Neuronal stem cell (in vitro differentiated cells): ENCODE results near the gene PAX2.
A peak's percentile ranks its signal among the peaks of the same experiment; 100 is the strongest.

ENCODE experiments used
- DNase-seq: peaks from one replicate; pipeline ENCODE4 v3.0.0-alpha.2; 2013; ENCODE audit warnings: low spot score
- H2AFZ ChIP-seq: one replicate; pipeline ENCODE4 v1.6.1; 2013; ENCODE audit warnings: mild to moderate bottlenecking, low read length, inconsistent platforms
- H2AK5ac ChIP-seq: 2 replicates; pipeline ENCODE4 v1.6.1; 2013; ENCODE audit warnings: low read depth, mild to moderate bottlenecking, inconsistent platforms, low read length, moderate library complexity, mixed read lengths
- H2BK120ac ChIP-seq: 2 replicates; pipeline ENCODE4 v1.6.1; 2013; ENCODE audit warnings: low read depth, mild to moderate bottlenecking, inconsistent platforms, low read length, moderate library complexity, mixed read lengths
- H2BK12ac ChIP-seq: one replicate; pipeline ENCODE4 v1.6.1; 2013; ENCODE audit warnings: low read length, inconsistent platforms
- H2BK15ac ChIP-seq: 2 replicates; pipeline ENCODE4 v1.6.1; 2013; ENCODE audit warnings: mild to moderate bottlenecking, low read length, inconsistent platforms, mixed read lengths
- H2BK5ac ChIP-seq: one replicate; pipeline ENCODE4 v1.6.1; 2013; ENCODE audit warnings: inconsistent platforms, mild to moderate bottlenecking, low read length, moderate library complexity
- H3K14ac ChIP-seq: one replicate; pipeline ENCODE4 v1.6.1; 2013; ENCODE audit warnings: low read length, inconsistent platforms
- H3K18ac ChIP-seq: 2 replicates; pipeline ENCODE4 v1.6.1; 2013; ENCODE audit warnings: low read length, inconsistent platforms
- H3K23ac ChIP-seq: 2 replicates; pipeline ENCODE4 v1.6.1; 2013; ENCODE audit warnings: low read depth, mild to moderate bottlenecking, mixed read lengths, low read length, inconsistent platforms; ENCODE audit not compliant: poor library complexity
- H3K27ac ChIP-seq: replicated peaks from 3 replicates; pipeline ENCODE4 v1.5.1; 2013; ENCODE audit warnings: low read length, inconsistent platforms
- H3K27me3 ChIP-seq, 3 experiments: 2 replicates each; pipeline ENCODE4 v1.6.1; 2013; ENCODE audit warnings: low read length in 3 of 3, mild to moderate bottlenecking in 2 of 3, inconsistent platforms in 1 of 3, low read depth in 1 of 3, mixed read lengths in 1 of 3, moderate library complexity in 1 of 3; ENCODE audit not compliant: control insufficient read depth in 3 of 3, insufficient read depth in 3 of 3
- H3K36me3 ChIP-seq, 2 donors: replicated peaks in 1 of 2; 2 replicates each; pipeline ENCODE4 v1.6.1; 2013; ENCODE audit warnings: low read length in 2 of 2; ENCODE audit not compliant: control insufficient read depth in 2 of 2, insufficient read depth in 2 of 2
- H3K4ac ChIP-seq: 2 replicates; pipeline ENCODE4 v1.6.1; 2013; ENCODE audit warnings: inconsistent platforms, mild to moderate bottlenecking, low read length, moderate library complexity
- H3K4me1 ChIP-seq, 2 donors: 1 replicate in 1 of 2; 2 replicates in 1 of 2; pipeline ENCODE4 v1.6.1; 2013; ENCODE audit warnings: low read length in 2 of 2, low read depth in 1 of 2; ENCODE audit not compliant: control insufficient read depth in 2 of 2, insufficient read depth in 1 of 2
- H3K4me2 ChIP-seq: one replicate; pipeline ENCODE4 v1.6.1; 2013; ENCODE audit warnings: mild to moderate bottlenecking, low read length, inconsistent platforms; ENCODE audit not compliant: insufficient read depth, poor library complexity, severe bottlenecking
- H3K4me3 ChIP-seq, 2 donors: 2 replicates each; pipeline ENCODE4 v1.5.1; 2013; ENCODE audit warnings: low read length in 2 of 2, mild to moderate bottlenecking in 2 of 2, inconsistent platforms in 1 of 2, moderate library complexity in 1 of 2
- H3K79me1 ChIP-seq: one replicate; pipeline ENCODE4 v1.6.1; 2013; ENCODE audit warnings: low read depth, mild to moderate bottlenecking, inconsistent platforms, low read length, moderate library complexity
- H3K9ac ChIP-seq: one replicate; pipeline ENCODE4 v1.6.1; 2013; ENCODE audit warnings: mild to moderate bottlenecking, low read depth, low read length, inconsistent platforms; ENCODE audit not compliant: poor library complexity
- H3K9me3 ChIP-seq, 2 donors: replicated peaks in 1 of 2; 2 replicates each; pipeline versions ENCODE3 to v1.6.1; 2013; ENCODE audit warnings: low read length in 2 of 2, mild to moderate bottlenecking in 2 of 2, inconsistent platforms in 1 of 2, low read depth in 1 of 2, mixed read lengths in 1 of 2, moderate library complexity in 1 of 2; ENCODE audit not compliant: control insufficient read depth in 2 of 2, insufficient read depth in 1 of 2
- H4K8ac ChIP-seq: one replicate; pipeline ENCODE4 v1.6.1; 2013; ENCODE audit warnings: low read depth, mild to moderate bottlenecking, inconsistent platforms, low read length, moderate library complexity
- H4K91ac ChIP-seq: one replicate; pipeline ENCODE4 v1.6.1; 2013; ENCODE audit warnings: low read length, low read depth, mild to moderate bottlenecking, inconsistent platforms; ENCODE audit not compliant: poor library complexity
- WGBS, 2 donors: extraction: QIAGEN DNeasy Blood & Tissue Kit; methylation state at CpG; one replicate each; pipeline ENCODE4 v1.1.7; 2013; ENCODE audit warnings: missing lambda C conversion rate in 2 of 2, mixed read lengths in 1 of 2; ENCODE audit not compliant: insufficient read length in 2 of 2, insufficient replicate concordance in 1 of 2; ENCODE audit errors: extremely low coverage in 2 of 2; 5-methylcytosine and 5-hydroxymethylcytosine counted together

Gene PAX2

DNA sequence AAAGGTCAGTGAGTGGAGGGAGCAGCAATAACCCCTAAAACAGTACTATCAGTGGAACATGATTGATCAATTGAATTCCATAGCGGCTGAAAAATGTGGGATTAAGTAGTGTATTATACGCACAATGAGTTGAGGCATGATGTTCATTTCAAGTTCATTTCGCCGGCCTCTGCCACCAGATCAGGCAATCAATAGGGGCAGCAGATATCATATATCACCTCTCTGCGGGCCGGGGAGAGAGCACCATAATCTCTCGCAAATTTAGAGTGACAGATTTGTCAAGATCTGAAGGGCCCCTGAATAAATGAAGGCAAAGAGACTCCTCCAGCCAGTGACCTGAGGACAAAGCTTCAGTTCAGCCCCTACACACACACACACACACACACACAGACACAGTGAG lies 58.5 kb downstream of the PAX2 start:
- Histone ChIP-seq H3K36me3 (no peaks in the 10 kb centered on the region), H3K18ac (no peak overlapping the region), H3K27ac (no peak overlapping the region), H3K4ac (no peak overlapping the region), H3K4me3 (no peak overlapping the region), H2BK15ac (no peak overlapping the region), H3K14ac (no peak overlapping the region), H2BK120ac (no peak overlapping the region), H3K9me3 (no peaks in the 10 kb centered on the region), H3K79me1 (no peaks in the 10 kb centered on the region), H2AK5ac (no peak overlapping the region), H2BK12ac (no peak overlapping the region), H3K4me1 (peaks cover 0 to 13% of the 10 kb centered on the region in 2 donors), H4K8ac (no peak overlapping the region), H3K9ac (no peak overlapping the region), H3K27me3 (peaks cover 0 to 88% (median 15%) of the 10 kb centered on the region in 3 experiments), H3K4me2 (no peak overlapping the region), H4K91ac (no peak overlapping the region), H3K23ac (no peak overlapping the region), H2BK5ac (no peak overlapping the region), H2AFZ (no peak overlapping the region)
- no peak for DNase-seq
- WGBS, 2 donors = no CpG with 5 or more reads among the region's 7 CpGs

DNA sequence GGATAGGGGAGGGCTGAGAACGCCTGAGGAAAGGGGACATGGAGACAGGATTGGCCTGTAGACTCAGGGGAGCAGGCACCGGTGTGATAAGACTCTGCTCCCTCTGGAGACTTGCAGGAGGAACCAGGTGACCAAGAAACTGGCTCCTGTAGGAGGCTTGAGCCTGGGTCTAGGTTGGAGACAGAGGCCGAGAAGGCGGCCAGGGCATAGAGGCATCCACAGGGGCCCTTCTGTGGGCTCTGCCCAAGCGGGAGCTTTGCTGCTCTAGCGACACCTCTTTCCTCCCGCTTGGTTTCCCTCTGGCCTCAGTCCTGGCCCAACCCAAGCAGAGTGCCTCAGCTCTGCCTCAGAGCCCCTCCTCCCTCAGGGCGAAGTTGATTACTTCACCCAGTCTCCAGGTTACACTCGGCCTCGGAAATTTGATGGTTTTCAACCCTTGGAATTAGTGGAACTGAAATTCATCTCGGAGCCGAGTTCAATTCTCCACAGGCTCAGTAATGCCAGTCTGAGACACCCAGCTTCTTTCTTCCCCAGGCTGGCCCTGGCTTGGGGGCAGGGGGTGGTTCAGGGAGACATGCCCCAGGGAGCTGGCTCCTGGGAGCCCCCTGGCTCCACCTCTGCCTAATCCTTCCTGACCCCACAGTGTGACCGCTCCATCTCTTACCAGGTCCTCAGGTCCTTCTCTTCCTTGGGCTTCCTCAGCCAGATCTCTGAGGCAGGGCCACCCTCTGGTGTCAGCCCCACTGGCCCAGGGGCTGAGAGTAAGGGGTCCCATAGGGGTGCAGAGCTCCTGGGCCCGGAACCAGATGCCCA lies 60.4 kb downstream of the PAX2 start:
- Histone ChIP-seq H3K27ac (no peak overlapping the region), H2AK5ac (peak overlapping the region; percentile 47), H4K8ac (no peak overlapping the region), H4K91ac (no peak overlapping the region), H2BK120ac (no peak overlapping the region), H3K4me1 (peaks cover 0 to 13% of the 10 kb centered on the region in 2 donors), H2BK15ac (no peak overlapping the region), H2BK5ac (no peak overlapping the region), H3K18ac (no peak overlapping the region), H2BK12ac (no peak overlapping the region), H3K9ac (no peak overlapping the region), H3K4me3 (no peak overlapping the region), H3K4me2 (no peak overlapping the region), H3K27me3 (peaks cover 0 to 95% (median 23%) of the 10 kb centered on the region in 3 experiments), H3K4ac (no peak overlapping the region), H3K36me3 (no peaks in the 10 kb centered on the region), H3K9me3 (no peaks in the 10 kb centered on the region), H2AFZ (no peak overlapping the region), H3K79me1 (no peaks in the 10 kb centered on the region), H3K23ac (no peak overlapping the region), H3K14ac (no peak overlapping the region)
- no CpG with 5 or more reads among the region's 14 CpGs for WGBS, 2 donors
- DNase-seq = no peak

DNA sequence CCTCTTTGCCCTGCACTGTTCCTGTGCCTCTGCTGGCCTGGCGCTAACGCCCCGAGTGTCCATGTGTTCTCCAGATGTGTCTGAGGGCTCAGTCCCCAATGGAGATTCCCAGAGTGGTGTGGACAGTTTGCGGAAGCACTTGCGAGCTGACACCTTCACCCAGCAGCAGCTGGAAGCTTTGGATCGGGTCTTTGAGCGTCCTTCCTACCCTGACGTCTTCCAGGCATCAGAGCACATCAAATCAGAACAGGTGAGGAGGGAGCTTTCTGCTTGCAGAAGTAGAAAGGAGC lies 60.9 kb downstream of the PAX2 start:
- no peak overlapping the region for H3K4ac ChIP-seq
- H3K4me2 ChIP-seq = no peak overlapping the region
- H3K23ac ChIP-seq = no peak overlapping the region
- no peak overlapping the region for H2BK5ac ChIP-seq
- no peaks in the 10 kb centered on the region for H3K79me1 ChIP-seq
- no peak overlapping the region for H2BK120ac ChIP-seq
- no peak overlapping the region for H2BK12ac ChIP-seq
- H2AK5ac ChIP-seq = peak overlapping the region; percentile 47
- no peak overlapping the region for H4K91ac ChIP-seq
- peaks cover 0 to 13% of the 10 kb centered on the region in 2 donors for H3K4me1 ChIP-seq
- no peak overlapping the region for H2AFZ ChIP-seq
- no peak overlapping the region for H3K27ac ChIP-seq
- H3K4me3 ChIP-seq = no peak overlapping the region
- peaks cover 0 to 96% (median 23%) of the 10 kb centered on the region in 3 experiments for H3K27me3 ChIP-seq
- no peak overlapping the region for H3K18ac ChIP-seq
- H3K9me3 ChIP-seq = no peaks in the 10 kb centered on the region
- no peak for DNase-seq
- H4K8ac ChIP-seq = no peak overlapping the region
- H3K36me3 ChIP-seq = no peaks in the 10 kb centered on the region
- WGBS, 2 donors = no CpG with 5 or more reads among the region's 8 CpGs
- H3K14ac ChIP-seq = no peak overlapping the region
- H2BK15ac ChIP-seq = no peak overlapping the region
- no peak overlapping the region for H3K9ac ChIP-seq

DNA sequence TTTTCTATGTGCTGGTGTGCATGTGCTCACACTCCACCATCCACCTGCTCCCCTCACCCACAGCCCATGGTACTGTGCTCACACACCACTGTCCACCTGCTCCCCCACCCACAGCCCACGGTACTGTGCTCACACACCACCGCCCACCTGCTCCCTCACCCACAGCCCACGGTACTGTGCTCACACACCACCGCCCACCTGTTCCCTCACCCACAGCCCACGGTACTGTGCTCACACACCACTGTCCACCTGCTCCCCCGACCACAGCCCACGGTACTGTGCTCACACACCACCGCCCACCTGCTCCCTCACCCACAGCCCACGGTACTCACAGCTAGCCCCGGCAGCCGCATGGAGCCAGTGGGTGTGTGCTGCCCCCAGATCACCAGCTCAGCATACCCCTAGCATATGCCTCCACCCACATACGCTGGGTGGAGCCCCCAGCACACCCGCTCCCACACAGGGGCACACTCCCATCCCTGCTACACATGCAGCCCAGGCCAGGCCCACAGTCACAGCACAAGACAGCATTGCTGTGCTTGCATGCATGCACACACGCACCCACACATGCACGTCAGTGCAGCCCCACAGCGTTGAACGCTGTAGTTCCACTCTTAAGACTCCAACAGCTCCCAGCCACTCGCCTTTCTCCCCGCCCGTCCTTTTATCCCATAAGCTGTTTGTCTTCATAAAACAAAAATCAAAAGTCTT lies 62.0 kb downstream of the PAX2 start:
- peak overlapping the region in 1 of 2 donors; percentile 65 for H3K4me3 ChIP-seq
- DNase-seq = no peak
- no peak overlapping the region for H3K27ac ChIP-seq
- H2BK12ac ChIP-seq = peak overlapping the region; percentile 80
- WGBS, 2 donors = no CpG with 5 or more reads among the region's 20 CpGs
- no peak overlapping the region for H3K4me2 ChIP-seq
- H3K23ac ChIP-seq = peak overlapping the region; percentile 61
- peaks cover 0 to 96% (median 31%) of the 10 kb centered on the region in 3 experiments for H3K27me3 ChIP-seq
- H4K91ac ChIP-seq = no peak overlapping the region
- H3K4ac ChIP-seq = no peak overlapping the region
- peak overlapping the region; percentile 14 for H2AK5ac ChIP-seq
- no peaks in the 10 kb centered on the region for H3K79me1 ChIP-seq
- no peaks in the 10 kb centered on the region for H3K9me3 ChIP-seq
- no peaks in the 10 kb centered on the region for H3K36me3 ChIP-seq
- H2AFZ ChIP-seq = no peak overlapping the region
- peak overlapping the region; percentile 44 for H4K8ac ChIP-seq
- H3K9ac ChIP-seq = no peak overlapping the region
- H3K18ac ChIP-seq = peak overlapping the region; percentile 44
- H3K4me1 ChIP-seq = peaks cover 0 to 13% of the 10 kb centered on the region in 2 donors
- no peak overlapping the region for H2BK120ac ChIP-seq
- H2BK15ac ChIP-seq = no peak overlapping the region
- H2BK5ac ChIP-seq = peak overlapping the region; percentile 31
- peak overlapping the region; percentile 98 for H3K14ac ChIP-seq
